GM18951 (cell line): Measurements from ENCODE around the gene STK33.

ENCODE experiments used
- POLR2A ChIP-seq: IDR thresholded peaks from 4 replicates; pipeline ENCODE4 v1.6.1; 2011; ENCODE audit warnings: mild to moderate bottlenecking; ENCODE audit not compliant: insufficient read length, insufficient read depth; ENCODE audit errors: extremely low read depth
- in situ Hi-C: fragments of 300-500 bp; cut with MboI; formaldehyde crosslinking; loops from one replicate; pipeline ENCODE4 v1.12.0; 2022; ENCODE audit warnings: low sequenced_read_pairs, mixed read lengths, inconsistent platforms; ENCODE audit not compliant: unreplicated experiment

Gene STK33

GRCh38 chr11:8383227-8383626, 210.8 kb downstream of the STK33 start:
- TF ChIP-seq POLR2A, result no peak
- in situ Hi-C loops, result no loop called here

DNA sequence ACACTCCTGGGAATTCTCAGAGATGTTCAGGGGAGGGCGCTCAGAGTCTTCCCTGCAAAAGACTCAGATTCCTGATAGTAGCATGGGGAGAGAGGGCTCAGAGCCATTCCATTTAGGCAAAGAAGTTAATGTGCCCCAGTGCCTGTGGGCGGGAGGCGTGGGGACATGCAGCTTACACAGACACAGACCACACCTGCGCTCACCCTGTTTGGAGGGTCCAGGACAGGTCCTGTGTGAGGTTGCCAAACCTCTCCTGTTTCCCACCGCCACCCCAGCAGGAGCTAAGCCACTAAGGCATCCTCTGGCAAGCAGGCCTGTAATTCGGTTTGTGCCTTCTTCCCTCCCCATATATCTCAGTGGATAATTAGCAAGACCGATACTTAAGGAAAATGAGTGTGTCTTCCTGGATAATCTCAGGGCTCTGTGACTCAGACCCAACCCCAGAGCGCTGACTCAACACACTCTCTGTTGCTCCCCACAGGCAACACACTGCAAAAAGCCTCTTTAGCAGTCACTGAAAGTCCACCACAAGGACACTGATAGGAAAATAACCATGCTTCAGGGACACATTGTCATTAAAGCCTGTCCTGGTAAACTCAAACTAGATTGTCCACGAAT, 211.5 kb downstream of the STK33 start:
- no peak for TF ChIP-seq POLR2A
- in situ Hi-C loops, result no loop called here

DNA sequence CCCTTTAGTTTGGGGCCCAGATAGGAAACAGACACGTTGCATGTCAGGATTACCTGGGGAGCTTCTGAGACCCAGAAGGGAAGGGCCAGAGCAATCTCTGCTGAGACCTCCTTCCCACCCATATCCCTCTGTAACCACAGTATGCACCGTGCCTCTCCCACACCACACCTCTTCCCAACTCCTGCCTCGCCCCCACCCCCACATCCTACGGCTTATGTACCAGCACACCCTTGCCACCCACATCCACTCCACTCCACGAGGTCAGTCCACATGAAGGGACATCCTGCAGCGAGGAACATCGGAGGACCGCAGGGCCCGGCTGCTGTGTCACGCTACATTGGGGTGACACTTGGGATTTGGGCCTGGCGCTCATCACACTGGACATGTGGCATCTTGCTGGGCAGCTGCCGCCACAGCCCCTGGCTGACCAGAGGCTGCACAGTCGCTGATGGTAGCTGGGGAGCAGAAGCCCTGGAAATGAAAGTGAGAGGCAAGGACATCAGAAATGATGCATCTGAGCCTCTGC, 212.1 kb downstream of the STK33 start:
- no peak for TF ChIP-seq POLR2A
- in situ Hi-C loops, result no loop called here

- in situ Hi-C loops, result no loop called here
- TF ChIP-seq POLR2A, result no peak
Measured at GRCh38 chr11:8381343-8381742, 212.7 kb downstream of the STK33 start.

GRCh38 chr11:8375932-8376331, 218.1 kb downstream of the STK33 start:
- in situ Hi-C loops, result no loop called here
- TF ChIP-seq POLR2A, result no peak

- in situ Hi-C loops, result no loop called here
- no peak for TF ChIP-seq POLR2A
Measured at GRCh38 chr11:8375460-8375859, 218.6 kb downstream of the STK33 start.

DNA sequence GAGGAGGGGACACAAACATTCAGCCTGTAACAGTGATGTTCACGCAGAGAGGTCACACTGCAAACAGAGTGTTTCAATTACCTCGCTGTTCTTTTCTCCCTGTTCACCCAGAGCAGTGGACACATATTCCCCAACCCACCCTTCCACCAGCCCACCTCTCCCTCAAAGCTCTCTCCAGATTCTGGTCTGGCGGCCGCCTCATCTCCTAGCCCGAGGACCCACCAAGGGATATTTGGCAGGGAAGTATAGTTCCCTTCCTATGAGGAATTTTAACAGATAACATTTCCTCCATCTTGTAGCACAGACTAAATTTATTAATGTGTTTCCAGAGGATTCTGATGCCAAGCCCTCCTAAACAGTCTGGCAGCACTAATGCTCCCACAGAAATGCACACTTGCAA, 219.3 kb downstream of the STK33 start:
- in situ Hi-C loops, result no loop called here
- no peak for TF ChIP-seq POLR2A

GRCh38 chr11:8373519-8374432, 220.3 kb downstream of the STK33 start:
- in situ Hi-C loops, result no loop called here
- TF ChIP-seq POLR2A, result no peak

- in situ Hi-C loops, result no loop called here
- no peak for TF ChIP-seq POLR2A
Measured at GRCh38 chr11:8372641-8373381, 221.2 kb downstream of the STK33 start.

DNA sequence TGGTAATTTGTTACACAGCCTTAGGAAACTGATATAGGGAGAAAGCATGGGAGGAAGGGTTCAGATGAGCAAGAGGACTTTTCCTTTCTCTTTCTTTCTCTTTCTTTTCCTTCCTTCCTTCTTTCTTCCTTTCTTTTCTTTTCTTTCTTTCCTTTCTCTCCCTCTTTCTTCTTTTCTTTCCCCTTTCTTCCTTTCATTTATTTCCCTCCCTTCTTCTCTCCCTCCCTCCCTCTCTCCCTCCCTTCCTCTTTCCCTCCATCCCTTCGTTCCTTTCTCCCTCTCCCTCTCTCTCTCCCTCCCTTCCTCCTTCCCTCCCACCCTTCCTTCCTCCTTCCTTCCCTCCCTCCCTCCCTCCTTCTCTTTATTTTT, 222.5 kb downstream of the STK33 start:
- in situ Hi-C loops, result no loop called here
- TF ChIP-seq POLR2A, result no peak

DNA sequence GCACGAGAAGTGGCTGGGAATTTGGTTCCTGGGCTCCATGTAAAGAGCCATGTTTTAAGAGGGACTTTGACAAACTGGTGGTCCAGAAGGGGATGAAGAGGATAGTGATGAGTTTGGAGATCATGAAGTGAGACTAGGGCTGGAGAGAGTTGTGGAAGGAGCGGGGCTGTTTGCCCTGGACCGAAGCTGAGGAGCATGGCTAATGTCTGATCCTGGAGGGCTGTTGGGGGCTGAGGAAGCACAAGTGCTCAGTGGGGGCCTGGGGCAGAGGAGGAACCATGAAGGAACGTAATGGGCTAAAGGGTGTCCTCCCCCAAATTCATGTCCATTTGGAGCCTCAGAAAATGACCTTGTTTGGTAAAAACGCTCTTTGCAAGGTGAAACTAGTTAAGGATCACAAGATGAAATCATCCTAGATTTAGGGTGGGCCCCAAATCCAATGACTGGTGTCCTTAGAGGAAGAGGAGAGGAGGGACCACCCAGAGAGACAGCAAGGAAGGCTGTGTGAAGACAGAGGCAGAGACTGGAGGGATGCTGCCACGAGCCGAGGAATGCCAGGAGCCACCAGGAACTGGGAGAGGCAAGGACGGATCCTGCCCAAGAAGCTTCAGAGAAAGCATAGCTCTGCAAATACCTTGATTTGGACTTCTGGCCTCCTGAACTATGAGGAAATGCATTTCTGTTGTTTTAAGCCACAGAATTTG, 223.1 kb downstream of the STK33 start:
- in situ Hi-C loops, result no loop called here

GRCh38 chr11:8369592-8370205, 224.3 kb downstream of the STK33 start:
- in situ Hi-C loops, result no loop called here

More for the DNA sequence above, 223.1 kb downstream of the STK33 start:
- no peak for TF ChIP-seq POLR2A

More at GRCh38 chr11:8369592-8370205, 224.3 kb downstream of the STK33 start:
- TF ChIP-seq POLR2A, result no peak
